Mucosa of gallbladder (tissue), 1 donor: Measurements from ENCODE around the gene TMSB4X. TPM values are rescaled to one million over a fixed set of nuclear protein-coding genes. Genes with fewer than 3 reads are reported as not detected.
"Not testable (repeated sequence)": the region's sequence is repeated elsewhere in the genome, so short reads cannot be mapped to it uniquely, and the experiment has no call there.

ENCODE experiments used
- DNase-seq: peaks from one replicate; pipeline ENCODE4 v3.0.0-alpha.2; 2020; ENCODE audit warnings: low spot score
- total RNA-seq: library from RNA; stranded (reverse); gene quantifications from one replicate; pipeline ENCODE4 v1.2.1, GENCODE V29; 2021
- donor health status: DM: no; HTN: no; CAD: no.

TMSB4X gene
- total RNA-seq, 1 donor from 2014 or later = 4,832 TPM

DNA sequence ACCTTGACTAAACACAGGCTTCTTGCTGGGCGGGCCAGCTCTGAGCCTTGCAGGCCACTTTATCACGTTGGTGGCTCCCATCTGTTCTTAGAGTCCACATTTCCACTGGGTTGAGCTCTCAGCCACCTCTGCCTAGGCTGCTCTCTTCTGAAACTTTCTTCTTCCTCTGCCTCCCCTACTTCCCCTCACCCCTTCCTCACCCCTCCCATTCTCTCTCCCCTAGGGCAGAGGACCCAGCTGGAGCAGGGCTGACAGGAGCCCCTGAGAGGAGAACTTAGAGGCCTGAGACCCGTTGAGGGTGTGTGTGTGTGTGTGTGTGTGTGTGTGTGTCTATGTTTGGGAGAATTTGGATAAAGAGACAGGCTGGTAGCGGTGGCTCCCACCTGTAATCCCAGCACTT is 19.9 kb upstream of the TMSB4X start:
- DNase-seq = no peak

DNA sequence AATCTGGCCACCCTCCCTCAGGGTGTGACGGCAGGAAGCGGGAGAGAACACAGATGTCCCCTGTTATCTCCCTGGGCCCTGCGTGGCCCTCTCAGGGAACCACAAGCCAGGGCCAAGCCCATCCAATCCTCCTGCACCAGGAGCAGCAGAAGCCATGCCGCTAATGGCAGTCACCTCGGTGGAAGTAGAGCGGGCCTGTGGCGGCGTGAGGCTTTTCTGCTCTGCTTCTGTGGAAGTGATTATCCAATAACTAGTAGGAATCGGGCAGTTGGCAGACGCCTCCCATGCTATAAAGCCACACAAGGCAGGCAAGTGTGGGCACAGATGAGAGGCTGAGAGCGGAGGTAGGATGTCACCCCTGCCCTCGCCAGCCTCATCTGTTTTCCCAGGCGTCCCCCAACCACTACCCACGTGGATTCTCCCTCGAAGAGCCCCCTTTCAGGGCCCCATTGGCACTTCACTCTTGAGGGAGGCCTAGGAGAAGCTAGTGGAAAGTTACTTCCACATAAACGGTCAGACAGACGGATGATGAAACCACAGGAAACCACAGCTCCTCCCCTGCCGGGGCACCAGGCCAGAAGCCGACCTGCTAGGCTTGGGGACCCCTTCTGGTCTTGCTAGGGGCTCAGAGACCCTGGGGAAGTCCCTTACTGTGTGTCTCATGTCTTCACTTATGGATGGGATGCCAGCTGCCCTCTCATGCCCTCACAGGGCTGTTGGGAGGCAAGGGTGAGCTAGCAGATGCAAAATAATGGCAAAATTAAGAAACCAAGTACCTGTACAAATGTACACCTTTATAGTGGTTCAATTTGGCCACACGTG is 18.8 kb upstream of the TMSB4X start:
- DNase-seq = no peak

DNA sequence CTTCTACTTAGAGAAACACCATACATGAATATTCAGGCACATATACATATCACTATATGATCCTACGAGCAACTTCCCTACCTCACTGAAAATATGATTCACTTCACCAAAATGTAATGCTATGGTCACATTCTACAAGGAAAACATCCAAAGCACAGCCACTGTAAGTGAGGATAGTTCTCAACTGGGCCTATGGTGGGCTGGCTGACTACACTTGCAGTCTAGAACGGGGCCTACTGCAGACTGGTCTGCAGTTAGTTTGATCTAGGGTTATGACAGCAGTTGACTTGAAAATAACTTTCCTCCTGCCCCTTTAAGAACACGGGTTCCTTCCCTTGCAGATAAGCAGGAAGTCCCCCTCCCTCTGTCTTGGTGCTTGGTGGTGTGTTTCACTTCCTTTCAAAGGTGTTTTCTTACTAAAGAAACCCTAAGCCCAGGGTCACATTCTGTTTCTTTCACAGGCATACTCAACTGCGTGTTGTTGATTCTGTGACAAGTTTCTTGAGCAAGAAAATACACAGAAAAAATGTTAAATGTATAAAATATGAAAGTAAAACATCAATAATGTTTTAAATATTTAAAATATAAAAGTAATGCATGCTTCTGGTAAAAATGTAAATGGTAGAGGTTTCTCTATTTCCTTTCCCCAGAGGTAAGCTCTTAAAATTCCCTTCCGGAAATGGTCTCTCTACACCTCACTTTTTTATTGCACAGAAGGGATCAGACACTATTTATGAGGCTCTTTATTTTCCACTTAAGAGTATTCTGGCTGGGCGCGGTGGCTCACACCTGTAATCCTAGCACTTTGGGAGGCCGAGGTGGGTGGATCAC is 18.0 kb upstream of the TMSB4X start:
- DNase-seq = no peak

DNA sequence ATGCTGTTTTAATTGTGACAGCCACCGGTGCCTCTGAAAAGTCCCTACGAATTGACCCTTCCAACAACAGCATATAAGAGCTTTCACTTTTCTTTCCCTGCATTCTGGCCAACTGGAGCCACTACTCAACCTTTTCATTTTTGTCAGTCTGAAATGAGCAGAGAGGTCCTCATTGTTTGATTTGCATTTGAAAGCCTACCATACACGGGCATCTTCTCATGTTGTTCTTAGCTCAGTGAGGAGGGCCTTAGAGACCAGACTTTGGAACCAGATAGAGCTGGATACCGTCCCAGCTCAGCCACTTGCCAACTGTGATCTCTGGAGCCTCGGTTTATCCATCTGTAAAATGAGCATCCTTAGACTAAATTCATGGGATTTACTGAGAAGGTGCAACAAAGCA is 16.9 kb upstream of the TMSB4X start:
- DNase-seq = no peak

DNA sequence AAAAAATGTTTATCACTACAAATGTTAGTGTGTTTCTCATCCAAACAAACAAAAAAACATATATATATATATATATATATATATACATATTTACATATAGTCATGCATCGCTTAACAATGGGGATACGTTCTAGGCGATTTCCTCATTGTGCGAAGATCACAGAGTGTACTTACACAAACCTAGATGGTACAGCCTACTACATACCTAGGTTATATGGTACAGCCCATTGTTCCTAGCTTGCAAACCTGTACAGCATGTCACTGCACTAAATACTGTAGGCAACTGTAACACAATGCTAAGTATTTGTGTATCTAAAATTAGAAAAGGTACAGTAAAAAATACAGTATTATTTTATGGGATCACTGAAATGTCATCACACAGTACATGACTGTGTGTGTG is 16.4 kb upstream of the TMSB4X start:
- no peak for DNase-seq

DNA sequence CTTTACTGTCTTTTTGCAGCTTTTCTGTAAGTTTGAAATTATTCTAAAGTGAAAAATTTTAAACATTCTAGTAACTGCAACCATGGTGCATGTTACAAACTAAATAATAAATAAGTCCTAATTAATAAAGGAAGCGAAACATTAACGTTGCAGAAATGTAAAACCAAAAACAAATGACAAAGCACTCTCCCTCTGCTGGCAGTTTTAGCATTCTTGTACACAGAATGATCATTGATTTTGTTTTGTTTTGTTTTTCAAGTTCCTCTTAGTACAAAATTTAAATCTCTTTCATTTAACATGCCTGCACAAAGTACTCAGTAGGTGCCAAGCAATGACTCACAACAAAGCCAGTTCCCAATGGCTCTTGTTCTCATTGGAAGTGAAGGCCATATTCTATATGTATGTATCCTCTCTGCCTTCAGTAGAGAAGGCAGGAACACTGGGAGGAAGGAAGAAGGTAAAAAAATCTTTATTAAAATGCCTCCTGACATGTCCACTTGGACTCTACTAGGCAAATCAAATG is 13.7 kb upstream of the TMSB4X start:
- no peak for DNase-seq

DNA sequence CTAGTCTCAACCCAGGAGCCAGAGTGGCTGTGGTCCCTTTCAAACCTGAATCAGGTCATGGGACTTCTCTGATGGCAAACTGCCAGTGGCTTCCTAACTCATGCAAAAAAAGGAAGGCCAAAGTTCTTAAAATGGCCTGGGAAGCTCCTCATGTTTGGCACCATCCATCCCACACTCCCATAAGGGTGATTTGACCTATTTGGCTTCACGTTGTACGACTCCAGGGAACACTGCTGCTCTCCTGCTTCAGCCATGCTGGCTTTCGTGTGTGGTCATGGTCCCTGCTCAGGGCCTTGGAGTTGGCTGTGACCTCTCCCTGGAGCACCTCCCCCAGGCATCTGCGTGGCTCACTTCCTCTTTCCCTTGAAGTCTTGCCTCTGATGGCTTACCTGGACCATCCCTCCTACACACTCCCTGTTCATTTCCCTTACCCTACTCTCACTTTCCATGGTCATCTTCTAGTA is 12.8 kb upstream of the TMSB4X start:
- no peak for DNase-seq

DNA sequence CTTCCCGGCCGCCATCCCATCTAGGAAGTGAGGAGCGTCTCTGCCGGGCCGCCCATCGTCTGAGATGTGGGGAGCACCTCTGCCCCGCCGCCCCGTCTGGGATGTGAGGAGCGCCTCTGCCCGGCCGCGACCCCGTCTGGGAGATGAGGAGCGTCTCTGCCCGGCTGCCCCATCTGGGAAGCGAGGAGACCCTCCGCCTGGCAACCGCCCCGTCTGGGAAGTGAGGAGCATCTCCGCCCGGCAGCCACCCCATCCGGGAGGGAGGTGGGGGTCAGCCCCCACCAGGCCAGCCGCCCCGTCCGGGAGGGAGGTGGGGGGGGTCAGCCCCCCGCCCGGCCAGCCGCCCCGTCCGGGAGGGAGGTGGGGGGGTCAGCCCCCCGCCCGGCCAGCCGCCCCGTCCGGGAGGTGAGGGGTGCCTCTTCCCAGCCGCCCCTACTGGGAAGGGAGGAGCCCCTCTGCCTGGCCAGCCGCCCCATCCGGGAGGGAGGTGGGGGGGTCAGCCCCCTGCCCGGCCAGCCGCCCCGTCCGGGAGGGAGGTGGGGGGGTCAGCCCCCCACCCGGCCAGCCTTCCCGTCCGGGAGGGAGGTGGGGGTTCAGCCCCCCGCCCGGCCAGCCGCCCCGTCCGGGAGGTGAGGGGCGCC is 11.6 kb upstream of the TMSB4X start:
- not testable (repeated sequence) for DNase-seq

DNA sequence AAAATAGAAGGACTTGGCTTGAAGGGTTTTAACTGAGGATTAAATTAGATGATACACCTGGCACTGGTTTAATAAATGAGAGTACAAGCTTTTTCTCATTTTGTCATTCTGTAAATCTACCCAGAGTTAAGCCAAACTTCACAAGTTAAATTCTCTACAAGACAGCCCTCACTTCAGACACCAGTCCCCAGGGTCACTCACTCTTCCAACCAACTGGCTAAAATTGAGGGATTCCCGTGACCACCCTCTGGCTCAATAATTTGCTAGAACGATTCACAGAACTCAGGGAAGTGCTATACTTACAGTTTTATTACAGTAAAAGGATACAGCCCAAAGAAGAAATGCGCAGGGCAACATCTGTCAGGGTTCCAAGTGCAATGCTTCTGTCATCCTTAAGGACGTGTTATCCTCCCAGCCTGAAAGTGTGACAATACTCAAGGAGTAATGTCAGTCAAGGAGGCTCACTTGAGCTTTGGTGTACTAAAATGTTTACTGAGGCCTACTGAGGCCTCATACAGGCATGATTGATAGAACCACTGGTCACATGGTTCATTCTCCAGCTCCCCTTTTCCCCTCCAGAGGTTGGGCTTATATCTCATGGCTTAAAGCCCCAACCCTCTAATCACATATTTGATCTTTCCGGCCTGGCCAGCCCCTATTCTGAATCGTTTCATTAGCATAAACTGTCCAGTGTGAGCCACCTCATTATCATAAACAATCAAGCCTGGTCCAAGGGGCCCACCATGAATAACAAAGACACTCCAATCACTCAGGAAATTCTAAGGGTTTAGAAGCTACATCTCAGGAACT is 9.6 kb upstream of the TMSB4X start:
- no peak for DNase-seq

DNA sequence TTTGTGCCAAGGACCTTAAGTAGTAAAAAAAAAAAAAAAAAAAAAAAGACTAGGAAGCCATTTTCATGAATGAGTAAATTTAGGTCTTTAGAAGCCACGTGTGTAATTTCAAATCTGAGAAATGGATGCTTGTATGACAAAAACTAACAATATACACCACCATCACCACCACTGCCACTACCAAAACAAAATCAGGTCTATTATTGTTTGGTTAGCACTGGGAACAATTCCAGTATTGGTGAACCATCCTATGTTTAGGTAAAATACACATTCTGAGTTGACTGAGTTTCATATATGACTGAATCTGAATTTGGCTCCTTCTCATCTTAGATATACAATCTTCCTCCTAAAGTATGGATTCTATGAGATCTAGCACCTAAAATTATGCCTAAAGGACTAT is 8.8 kb upstream of the TMSB4X start:
- DNase-seq = no peak

DNA sequence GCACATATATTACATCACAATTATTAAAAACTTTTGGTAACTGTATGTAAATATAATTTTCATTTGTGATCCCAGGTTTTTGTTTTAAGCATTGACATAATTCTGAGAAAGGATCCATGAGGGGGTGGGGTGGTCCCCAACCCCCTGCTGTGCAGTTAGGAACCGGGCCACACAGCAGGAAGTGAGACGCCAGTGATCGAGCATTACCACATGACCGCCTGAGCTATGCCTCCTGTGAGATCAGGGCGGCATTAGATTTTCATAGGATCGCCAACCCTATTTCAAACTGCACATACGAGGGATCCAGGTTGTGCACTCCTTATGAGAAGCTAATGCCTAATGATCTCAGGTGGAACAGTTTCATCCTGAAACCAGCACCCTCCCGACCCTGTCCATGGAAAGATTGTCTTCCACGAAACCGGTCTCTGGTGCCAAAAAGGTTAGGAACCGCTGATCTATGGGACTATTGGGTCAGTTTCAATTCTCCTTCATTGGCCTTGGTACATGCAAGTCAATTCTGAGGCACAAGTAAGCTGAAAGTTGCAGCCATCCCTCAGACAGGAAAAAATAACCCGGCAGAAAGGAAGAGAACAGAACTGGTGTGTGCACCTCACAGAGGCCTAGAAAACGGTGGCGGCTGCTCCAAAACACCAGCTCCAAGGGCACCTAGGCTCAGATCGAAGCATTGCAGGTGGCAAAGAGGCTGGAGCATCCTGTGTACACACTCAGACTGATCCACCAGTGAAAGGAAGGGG is 7.0 kb upstream of the TMSB4X start:
- DNase-seq = no peak

DNA sequence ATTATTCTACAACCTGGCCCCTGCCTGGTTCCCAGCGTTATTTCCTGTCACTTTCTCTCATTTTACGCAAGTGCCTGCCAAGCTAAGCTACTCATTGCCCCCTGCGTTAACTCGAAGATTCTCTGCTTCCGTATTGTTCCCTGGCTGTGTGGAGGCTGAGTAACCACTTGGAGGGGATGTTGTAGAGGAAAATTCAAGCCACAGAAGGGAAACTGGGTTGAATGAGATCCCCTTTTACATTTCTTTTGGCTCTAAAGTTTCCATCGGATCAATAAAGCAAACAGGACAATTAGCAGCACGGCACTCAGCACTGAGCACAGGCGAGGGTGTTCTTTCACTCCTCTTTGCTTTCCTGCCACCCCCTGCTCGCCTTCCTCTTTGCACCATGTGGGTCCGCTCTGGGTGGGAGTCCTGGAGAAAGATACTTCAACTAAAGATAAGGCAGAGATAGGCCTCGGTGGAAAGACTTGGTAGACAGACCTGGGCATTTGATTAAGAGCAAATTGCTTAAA is 4.2 kb upstream of the TMSB4X start:
- DNase-seq = no peak

DNA sequence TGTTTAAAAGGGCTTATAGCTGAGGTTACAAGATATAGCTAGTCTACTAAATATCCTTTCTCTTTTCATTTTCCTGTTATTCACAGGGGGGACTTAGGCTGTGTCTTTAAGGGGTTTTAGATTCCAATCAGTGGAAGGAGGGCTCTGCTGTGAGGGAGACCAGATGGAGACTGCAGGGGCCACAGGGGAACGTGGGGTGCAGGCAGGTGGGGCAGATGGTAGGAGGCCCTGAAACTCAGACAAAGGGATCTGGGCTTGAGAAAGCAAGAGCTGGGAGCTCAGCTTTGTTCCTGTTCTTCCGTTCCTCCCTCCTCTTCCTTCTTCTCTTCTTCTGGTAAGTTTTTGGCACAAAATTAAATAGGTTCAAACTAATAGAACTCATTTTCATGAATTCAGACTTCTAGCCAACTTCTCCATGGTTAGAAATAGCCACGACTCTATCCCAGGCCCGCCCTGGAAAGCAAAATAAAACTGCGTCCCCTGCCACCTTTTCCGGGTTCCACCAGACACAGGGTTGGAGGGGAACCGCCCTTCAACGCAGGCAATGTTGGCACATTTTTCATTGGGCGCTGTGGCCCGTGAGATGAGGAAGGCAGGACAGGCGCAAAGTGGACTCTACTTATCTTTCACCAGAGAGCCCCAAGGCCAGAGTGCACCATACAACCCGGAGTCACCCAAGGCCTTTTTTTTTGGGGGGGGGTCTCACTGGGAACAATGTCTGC is 3.5 kb upstream of the TMSB4X start:
- DNase-seq = peak; percentile 65

DNA sequence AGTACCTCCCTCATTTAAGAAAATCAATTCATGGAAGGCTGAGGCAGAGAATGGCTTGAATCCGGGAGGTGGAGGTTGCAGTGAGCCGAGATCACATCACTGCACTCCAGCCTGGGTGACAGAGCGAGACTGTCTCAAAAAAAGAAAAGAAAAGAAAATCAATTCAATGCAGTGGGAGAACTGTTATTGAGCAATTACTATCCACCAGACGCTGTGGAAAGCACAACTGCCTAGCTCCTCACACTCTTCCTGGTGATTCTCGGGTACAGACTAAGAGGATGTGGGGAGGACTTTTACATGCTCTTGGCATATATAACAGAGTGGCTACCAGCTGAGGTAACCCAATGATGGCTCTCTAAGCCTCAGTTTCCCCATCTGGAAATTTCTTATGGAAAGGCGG is 2.7 kb upstream of the TMSB4X start:
- no peak for DNase-seq

DNA sequence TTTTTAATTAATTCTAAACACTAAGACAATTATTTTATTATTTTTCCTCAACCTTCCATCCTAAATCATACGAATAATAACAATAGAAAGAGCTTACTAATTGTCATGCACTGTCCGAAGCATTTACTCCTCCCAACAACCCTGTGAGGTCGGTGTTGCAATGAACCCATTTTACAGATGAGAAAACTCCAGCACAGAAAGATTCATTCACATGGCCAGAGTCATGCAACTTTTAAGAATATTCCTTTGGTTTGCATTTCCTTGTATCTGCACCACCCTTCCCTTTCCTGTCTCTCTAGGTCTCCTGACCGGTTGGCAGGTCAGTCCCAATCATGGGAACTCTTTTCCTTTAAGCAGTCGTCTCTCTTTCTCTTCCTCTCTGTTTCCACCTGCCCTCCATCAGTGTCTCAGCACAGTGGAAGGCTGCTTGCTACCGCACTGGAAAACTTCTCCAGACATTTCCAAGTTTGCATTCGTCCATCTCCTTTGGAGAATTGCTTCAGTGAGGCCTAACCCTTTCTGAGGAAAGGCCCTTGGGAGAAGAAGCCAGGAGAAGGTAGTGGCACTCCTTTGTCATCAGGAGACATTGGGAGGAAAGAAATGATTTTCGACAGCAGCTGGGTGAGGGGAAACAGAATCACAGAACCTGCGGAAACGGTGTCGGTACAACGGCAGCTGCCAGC is 1.9 kb upstream of the TMSB4X start:
- DNase-seq = no peak

DNA sequence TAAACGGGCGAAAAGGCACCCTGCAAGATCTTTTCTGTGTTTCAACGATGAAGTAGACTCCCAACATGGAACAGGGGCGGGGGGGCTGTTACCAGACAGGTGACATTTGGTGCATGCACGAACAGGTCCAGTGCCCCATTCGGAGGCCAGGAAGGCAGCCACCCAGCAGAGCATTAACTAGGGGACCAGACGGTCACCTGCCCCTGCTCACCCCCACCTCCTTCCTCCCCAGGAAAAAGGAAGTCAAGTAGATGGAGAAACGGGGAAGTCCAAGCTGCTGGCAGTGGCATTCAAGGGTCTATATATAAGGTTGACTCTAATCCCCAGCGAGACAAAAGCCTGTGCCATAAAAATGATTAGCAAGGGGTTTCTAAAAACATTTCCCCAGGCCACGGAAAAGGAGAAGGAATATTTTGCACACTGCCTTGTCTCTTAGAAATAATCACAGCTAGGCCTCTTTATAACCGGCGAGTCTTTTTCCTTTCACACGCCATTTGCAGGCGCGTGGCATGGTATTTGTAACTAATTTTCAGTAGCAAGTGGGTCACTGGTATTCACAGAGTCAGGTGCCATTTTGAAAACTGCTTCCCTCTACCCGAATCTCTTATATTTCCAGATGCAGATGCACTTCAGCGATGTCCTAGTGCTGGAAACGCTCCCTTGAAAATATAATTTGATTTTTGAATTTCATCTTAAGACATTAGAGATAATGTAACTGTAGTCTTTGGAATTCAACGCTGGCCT is 1.2 kb upstream of the TMSB4X start:
- no peak for DNase-seq

DNA sequence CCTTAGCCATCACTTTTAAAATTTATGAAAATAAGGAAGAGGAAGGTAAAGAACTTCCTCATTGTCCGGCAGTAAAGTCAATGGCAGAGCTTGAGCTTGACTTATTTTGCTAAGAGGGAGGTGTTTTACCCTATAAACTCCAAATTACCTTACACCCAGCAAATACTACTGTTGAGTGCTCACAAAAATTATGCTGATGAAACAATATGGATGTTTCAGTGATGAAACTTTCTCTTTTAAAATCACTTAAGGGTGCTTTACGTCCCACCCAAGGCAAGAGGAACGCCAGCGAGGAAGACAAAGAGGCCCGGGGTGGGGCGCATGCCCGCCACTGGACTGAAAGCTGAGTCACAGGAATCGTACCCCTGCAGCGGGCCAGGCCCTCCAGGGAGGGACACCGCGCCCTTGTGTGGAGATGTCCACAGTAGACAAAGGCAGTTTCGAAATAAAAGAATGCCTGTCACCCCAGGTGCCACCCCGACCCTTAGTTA is 560 bp upstream of the TMSB4X start:
- peak; percentile 52 for DNase-seq

DNA sequence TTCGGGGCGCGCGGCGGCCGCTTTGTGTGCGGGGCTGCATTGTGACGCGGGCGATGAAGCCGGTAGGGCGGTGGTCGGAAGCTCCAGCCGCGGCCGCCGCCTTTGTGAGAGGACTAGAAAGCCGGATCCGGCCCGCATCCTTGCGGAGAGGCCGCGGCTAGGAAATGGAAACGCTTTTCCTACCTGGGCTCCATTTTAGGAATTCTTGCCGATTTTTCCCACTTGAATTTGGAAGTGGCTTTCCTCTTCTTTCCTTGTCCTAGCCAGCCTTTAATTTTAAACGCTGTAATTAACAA is 708 bp downstream of the TMSB4X start:
- DNase-seq = no peak
